HTR-8/SVneo (cell line): ENCODE results near the gene LRIG1.

Source experiments
- DNase-seq: peaks from one replicate; pipeline ENCODE4 v3.0.0; 2011; ENCODE audit warnings: low spot score, mixed read lengths; ENCODE audit not compliant: insufficient read length
- FAIRE-seq: peaks from 2 replicates; lab custom pipeline; 2011; peaks lifted over from hg19 to GRCh38; lab: Jason Lieb, UNC

Gene LRIG1

GRCh38 chr3:66450390-66451022 lies 50.3 kb downstream of the LRIG1 start:
- FAIRE-seq (no peak), DNase-seq (no peak)

GRCh38 chr3:66449411-66449974 lies 51.3 kb downstream of the LRIG1 start:
- FAIRE-seq, result no peak
- DNase-seq, result no peak

GRCh38 chr3:66444146-66444644 lies 56.6 kb downstream of the LRIG1 start:
- no peak for FAIRE-seq
- DNase-seq, result no peak

GRCh38 chr3:66443118-66443803 lies 57.6 kb downstream of the LRIG1 start:
- DNase-seq, result no peak
- FAIRE-seq, result no peak

- FAIRE-seq (peak; percentile 40), DNase-seq (peak; percentile 75)
These were observed 58.3 kb downstream of the LRIG1 start for GRCh38 chr3:66442254-66443117.

GRCh38 chr3:66441692-66442091 lies 59.1 kb downstream of the LRIG1 start:
- no peak for DNase-seq
- no peak for FAIRE-seq

GRCh38 chr3:66441129-66441528 lies 59.7 kb downstream of the LRIG1 start:
- DNase-seq (peak; percentile 63), FAIRE-seq (peak; percentile 79)

GRCh38 chr3:66439666-66440344 lies 61.0 kb downstream of the LRIG1 start:
- FAIRE-seq (no peak), DNase-seq (no peak)

GRCh38 chr3:66438046-66438445 lies 62.8 kb downstream of the LRIG1 start:
- no peak for FAIRE-seq
- no peak for DNase-seq

GRCh38 chr3:66437341-66437929 lies 63.4 kb downstream of the LRIG1 start:
- no peak for DNase-seq
- FAIRE-seq, result no peak

GRCh38 chr3:66435989-66436388 lies 64.8 kb downstream of the LRIG1 start:
- FAIRE-seq, result no peak
- DNase-seq, result no peak

GRCh38 chr3:66434726-66435125 lies 66.1 kb downstream of the LRIG1 start:
- FAIRE-seq, result no peak
- no peak for DNase-seq

- FAIRE-seq (no peak), DNase-seq (no peak)
These were observed 67.4 kb downstream of the LRIG1 start for GRCh38 chr3:66433522-66433782.

- no peak for FAIRE-seq
These were observed 67.9 kb downstream of the LRIG1 start for GRCh38 chr3:66432767-66433521.

GRCh38 chr3:66432041-66432766 lies 68.6 kb downstream of the LRIG1 start:
- no peak for DNase-seq
- FAIRE-seq, result no peak

More at GRCh38 chr3:66432767-66433521, 67.9 kb downstream of the LRIG1 start:
- no peak for DNase-seq

GRCh38 chr3:66431494-66431893 lies 69.3 kb downstream of the LRIG1 start:
- DNase-seq, result no peak
- no peak for FAIRE-seq

GRCh38 chr3:66430876-66431275 lies 69.9 kb downstream of the LRIG1 start:
- DNase-seq (no peak), FAIRE-seq (no peak)

- DNase-seq, result peak; percentile 89
- FAIRE-seq, result peak; percentile 81
These were observed 72.1 kb downstream of the LRIG1 start for GRCh38 chr3:66428733-66429132.
